A549 (cell line): ENCODE measurements around the gene GAS2L2. TPM values are rescaled to one million over a fixed set of nuclear protein-coding genes. Genes with fewer than 3 reads are reported as not detected.

Experiments
- ATAC-seq, 2 experiments: fragments of 200-7000 bp in 1 of 2; fragments of >200 bp in 1 of 2; cut with Nextera tagmentation in 1 of 2; cut with Tn5 transposase in 1 of 2; 3 replicates each; pipeline versions ENCODE4 v1.8.0 to v1.9.1; 2018 to 2020; ENCODE audit warnings: mild to moderate bottlenecking in 1 of 2, moderate library complexity in 1 of 2
- CTCF ChIA-PET: fragments of 300-600 bp; sonication (Branson Sonifier 250); formaldehyde crosslinking; extraction: SDS; loops from one replicate; lab custom pipeline; 2021; ENCODE audit warnings: antibody characterized with exemption, inconsistent platforms; lab: Yijun Ruan, JAX
- POLR2A ChIA-PET: fragments of 350-600 bp; formaldehyde crosslinking; extraction: SDS; loops from one replicate; lab custom pipeline; 2021; ENCODE audit warnings: antibody characterized with exemption, inconsistent platforms; lab: Yijun Ruan, JAX
- DNase-seq, 2 experiments: peaks; one replicate each; pipeline versions ENCODE4 v3.0.0 to v3.0.0-alpha.2; 2011 to 2016; ENCODE audit warnings: low read depth in 1 of 2, low spot score in 1 of 2
- FAIRE-seq: peaks from 2 replicates; lab custom pipeline; 2011; peaks lifted over from hg19 to GRCh38; lab: Jason Lieb, UNC
- H3K27ac ChIP-seq, 2 experiments: fragments of >200 bp; sonication (Bioruptor Twin); formaldehyde crosslinking; 3 replicates each; pipeline ENCODE4 v1.5.1; 2016 to 2017
- H3K4me1 ChIP-seq: fragments of >200 bp; sonication (Bioruptor Twin); formaldehyde crosslinking; 3 replicates; pipeline ENCODE4 v1.6.1; 2016
- H3K4me2 ChIP-seq: fragments of >200 bp; sonication (Bioruptor Twin); formaldehyde crosslinking; 3 replicates; pipeline ENCODE4 v1.6.1; 2016
- H3K4me3 ChIP-seq: fragments of >200 bp; sonication (Bioruptor Twin); formaldehyde crosslinking; 3 replicates; pipeline ENCODE4 v1.5.1; 2016
- H3K9me3 ChIP-seq: fragments of >200 bp; sonication (Bioruptor Twin); formaldehyde crosslinking; 3 replicates; pipeline ENCODE4 v1.6.1; 2016
- ATOH8 ChIP-seq: fragments of 250-450 bp; sonication (Bioruptor Pico); IDR thresholded peaks from 2 replicates; pipeline ENCODE4 v1.5.0; 2020; ENCODE audit warnings: low read depth, mild to moderate bottlenecking, moderate library complexity
- BHLHE40 ChIP-seq: IDR thresholded peaks from 2 replicates; pipeline ENCODE4 v1.6.1; 2012; ENCODE audit warnings: low read depth, low read length, inconsistent platforms
- CBX2 ChIP-seq: fragments of 200-600 bp; sonication (generic); IDR thresholded peaks from 2 replicates; pipeline ENCODE4 v1.6.1; 2016; ENCODE audit warnings: low read depth, mild to moderate bottlenecking, borderline replicate concordance
- CHD2 ChIP-seq: fragments of 150-350 bp; IDR thresholded peaks from 2 replicates; pipeline ENCODE4 v1.6.1; 2014; ENCODE audit warnings: low read length; ENCODE audit not compliant: partially characterized antibody
- EHF ChIP-seq: fragments of 250-450 bp; sonication (Bioruptor Pico); IDR thresholded peaks from 2 replicates; pipeline ENCODE4 v1.5.0; 2020; ENCODE audit warnings: mild to moderate bottlenecking
- EHMT2 ChIP-seq: fragments of 200-600 bp; sonication (generic); IDR thresholded peaks from 2 replicates; pipeline ENCODE4 v1.6.1; 2016; ENCODE audit warnings: antibody characterized with exemption, low read depth, mild to moderate bottlenecking, moderate library complexity
- ESRRA ChIP-seq: fragments of 150-350 bp; IDR thresholded peaks from 2 replicates; pipeline ENCODE4 v1.6.1; 2014; ENCODE audit warnings: mild to moderate bottlenecking, low read length, borderline replicate concordance
- FOXS1 ChIP-seq: fragments of 250-450 bp; sonication (Bioruptor Pico); IDR thresholded peaks from 2 replicates; pipeline ENCODE4 v1.5.0; 2020; ENCODE audit warnings: mild to moderate bottlenecking, moderate library complexity
- HDAC2 ChIP-seq: fragments of 200-600 bp; sonication (generic); IDR thresholded peaks from 2 replicates; pipeline ENCODE4 v1.6.1; 2016
- HOXA7 ChIP-seq: fragments of 250-450 bp; sonication (Bioruptor Pico); IDR thresholded peaks from 2 replicates; pipeline ENCODE4 v1.5.0; 2020; ENCODE audit warnings: mild to moderate bottlenecking, moderate library complexity
- JUN ChIP-seq, 2 experiments: fragments of >200 bp; sonication (Bioruptor Twin); formaldehyde crosslinking; IDR thresholded peaks; 2 replicates in 1 of 2; 3 replicates in 1 of 2; pipeline ENCODE4 v1.6.1; 2016 to 2017
- JUNB ChIP-seq: fragments of >200 bp; sonication (Bioruptor Twin); formaldehyde crosslinking; IDR thresholded peaks from 2 replicates; pipeline ENCODE4 v1.6.1; 2016
- KDM1A ChIP-seq: fragments of 200-600 bp; sonication (generic); IDR thresholded peaks from 2 replicates; pipeline ENCODE4 v1.6.1; 2016; ENCODE audit warnings: low read depth, mild to moderate bottlenecking
- MAFK ChIP-seq: fragments of 450-650 bp; IDR thresholded peaks from 2 replicates; pipeline ENCODE4 v1.6.1; 2014; ENCODE audit not compliant: partially characterized antibody
- NPAS2 ChIP-seq: fragments of 250-450 bp; sonication (Bioruptor Pico); IDR thresholded peaks from 2 replicates; pipeline ENCODE4 v1.8.0; 2022; ENCODE audit warnings: mild to moderate bottlenecking, moderate library complexity, borderline replicate concordance
- NR3C1 ChIP-seq: fragments of >200 bp; sonication (Bioruptor Twin); formaldehyde crosslinking; IDR thresholded peaks from 3 replicates; pipeline ENCODE4 v1.6.1; 2017
- RFX5 ChIP-seq: fragments of 450-650 bp; IDR thresholded peaks from 2 replicates; pipeline ENCODE4 v1.7.1; 2014; ENCODE audit warnings: antibody characterized with exemption, mild to moderate bottlenecking, moderate library complexity
- RNF2 ChIP-seq: fragments of 200-600 bp; sonication (generic); IDR thresholded peaks from 2 replicates; pipeline ENCODE4 v1.6.1; 2016; ENCODE audit warnings: low read depth, mild to moderate bottlenecking, antibody characterized with exemption, moderate library complexity, borderline replicate concordance
- SMC3 ChIP-seq: fragments of >200 bp; sonication (Bioruptor Twin); formaldehyde crosslinking; IDR thresholded peaks from 3 replicates; pipeline ENCODE4 v1.6.1; 2018; ENCODE audit warnings: inconsistent platforms
- ZFP36 ChIP-seq: fragments of 450-650 bp; IDR thresholded peaks from 2 replicates; pipeline ENCODE4 v1.6.1; 2014; ENCODE audit warnings: borderline replicate concordance; ENCODE audit not compliant: partially characterized antibody
- ZNF302 ChIP-seq: fragments of 250-450 bp; sonication (Bioruptor Pico); IDR thresholded peaks from 2 replicates; pipeline ENCODE4 v1.9.0; 2021; ENCODE audit warnings: inconsistent platforms, mild to moderate bottlenecking, moderate library complexity
- WGBS: methylation state at CpG from one replicate; pipeline ENCODE4 v1.1.6; 2017; ENCODE audit errors: missing lambda C conversion rate; 5-methylcytosine and 5-hydroxymethylcytosine counted together
- polyA plus RNA-seq, 4 experiments: library from polyadenylated mRNA; depleted of rRNA in 3 of 4; stranded (reverse); fragments of >200 nt; fragmentation: RNase III in 1 of 4; extraction: RNeasy Plus Mini Kit Qiagen cat#74134 plus additional on column Dnase treatment in 1 of 4; gene quantifications; 2 replicates in 3 of 4; 3 replicates in 1 of 4; pipeline ENCODE4 v1.2.3, GENCODE V29; 2011 to 2017
- TF ChIP-seq, protein P1 (sequence below): fragments of 200-600 bp; sonication (generic); IDR thresholded peaks from 2 replicates; pipeline ENCODE4 v1.6.1; 2016; ENCODE audit warnings: antibody characterized with exemption, mild to moderate bottlenecking, moderate library complexity
- TF ChIP-seq, protein P2 (sequence below): IDR thresholded peaks from 2 replicates; pipeline ENCODE4 v1.6.1; 2012
- TF ChIP-seq, protein P3 (sequence below): fragments of >200 bp; sonication (Bioruptor Twin); formaldehyde crosslinking; IDR thresholded peaks from 3 replicates; pipeline ENCODE4 v1.6.1; 2016
- TF ChIP-seq, protein P4 (sequence below): fragments of 150-350 bp; IDR thresholded peaks from 2 replicates; pipeline ENCODE4 v1.6.1; 2014; ENCODE audit warnings: low read depth, mild to moderate bottlenecking, low read length
- TF ChIP-seq, protein P5 (sequence below): fragments of 450-650 bp; IDR thresholded peaks from 2 replicates; pipeline ENCODE4 v1.6.1; 2014; ENCODE audit warnings: antibody characterized with exemption

Gene GAS2L2
- polyA plus RNA-seq, 2 of the 4 experiments (the other 2 are of a cell fraction) = 0.06 to 0.15 TPM

- TF ChIP-seq JUN (IDR thresholded peaks at IDR 0.05) (no peak), EHMT2 (no peak), MAFK (no peak)
- TF ChIP-seq, protein P1, sequence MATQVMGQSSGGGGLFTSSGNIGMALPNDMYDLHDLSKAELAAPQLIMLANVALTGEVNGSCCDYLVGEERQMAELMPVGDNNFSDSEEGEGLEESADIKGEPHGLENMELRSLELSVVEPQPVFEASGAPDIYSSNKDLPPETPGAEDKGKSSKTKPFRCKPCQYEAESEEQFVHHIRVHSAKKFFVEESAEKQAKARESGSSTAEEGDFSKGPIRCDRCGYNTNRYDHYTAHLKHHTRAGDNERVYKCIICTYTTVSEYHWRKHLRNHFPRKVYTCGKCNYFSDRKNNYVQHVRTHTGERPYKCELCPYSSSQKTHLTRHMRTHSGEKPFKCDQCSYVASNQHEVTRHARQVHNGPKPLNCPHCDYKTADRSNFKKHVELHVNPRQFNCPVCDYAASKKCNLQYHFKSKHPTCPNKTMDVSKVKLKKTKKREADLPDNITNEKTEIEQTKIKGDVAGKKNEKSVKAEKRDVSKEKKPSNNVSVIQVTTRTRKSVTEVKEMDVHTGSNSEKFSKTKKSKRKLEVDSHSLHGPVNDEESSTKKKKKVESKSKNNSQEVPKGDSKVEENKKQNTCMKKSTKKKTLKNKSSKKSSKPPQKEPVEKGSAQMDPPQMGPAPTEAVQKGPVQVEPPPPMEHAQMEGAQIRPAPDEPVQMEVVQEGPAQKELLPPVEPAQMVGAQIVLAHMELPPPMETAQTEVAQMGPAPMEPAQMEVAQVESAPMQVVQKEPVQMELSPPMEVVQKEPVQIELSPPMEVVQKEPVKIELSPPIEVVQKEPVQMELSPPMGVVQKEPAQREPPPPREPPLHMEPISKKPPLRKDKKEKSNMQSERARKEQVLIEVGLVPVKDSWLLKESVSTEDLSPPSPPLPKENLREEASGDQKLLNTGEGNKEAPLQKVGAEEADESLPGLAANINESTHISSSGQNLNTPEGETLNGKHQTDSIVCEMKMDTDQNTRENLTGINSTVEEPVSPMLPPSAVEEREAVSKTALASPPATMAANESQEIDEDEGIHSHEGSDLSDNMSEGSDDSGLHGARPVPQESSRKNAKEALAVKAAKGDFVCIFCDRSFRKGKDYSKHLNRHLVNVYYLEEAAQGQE = no peak
These were observed 36.1 kb downstream of the GAS2L2 start (continued) for GRCh38 chr17:35716897-35717465.

DNA sequence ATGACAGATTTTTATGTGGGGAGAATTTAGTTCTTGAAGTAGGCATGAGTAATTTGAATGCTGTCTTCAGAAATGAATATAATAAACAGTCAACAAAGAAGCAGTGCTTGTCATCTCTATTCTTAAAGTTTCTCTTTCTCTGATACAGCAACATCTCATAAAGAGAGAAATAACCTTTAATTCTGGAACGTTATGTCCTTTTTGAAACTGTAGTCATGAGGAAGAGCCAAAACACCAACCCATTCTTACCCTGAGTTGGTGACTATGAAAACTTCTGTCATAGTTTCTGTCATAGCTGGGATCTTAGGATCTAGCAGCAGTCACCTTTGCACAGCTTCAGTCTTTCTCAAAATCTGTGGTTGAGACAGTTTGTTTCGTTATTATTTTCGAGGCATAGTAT, 36.9 kb downstream of the GAS2L2 start:
- TF ChIP-seq ATOH8 (CRISPR knock-in tag) (no peak), ZFP36 (no peak), HDAC2 (no peak), KDM1A (no peak), ZNF302 (CRISPR knock-in tag) (no peak), JUN (IDR thresholded peaks at IDR 0.05) (no peak), RNF2 (no peak), JUNB (no peak), RFX5 (no peak), FOXS1 (CRISPR knock-in tag) (no peak), NPAS2 (CRISPR knock-in tag) (no peak), BHLHE40 (no peak), MAFK (no peak)
- TF ChIP-seq, protein P2, sequence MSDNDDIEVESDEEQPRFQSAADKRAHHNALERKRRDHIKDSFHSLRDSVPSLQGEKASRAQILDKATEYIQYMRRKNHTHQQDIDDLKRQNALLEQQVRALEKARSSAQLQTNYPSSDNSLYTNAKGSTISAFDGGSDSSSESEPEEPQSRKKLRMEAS = no peak
- TF ChIP-seq, protein P3, sequence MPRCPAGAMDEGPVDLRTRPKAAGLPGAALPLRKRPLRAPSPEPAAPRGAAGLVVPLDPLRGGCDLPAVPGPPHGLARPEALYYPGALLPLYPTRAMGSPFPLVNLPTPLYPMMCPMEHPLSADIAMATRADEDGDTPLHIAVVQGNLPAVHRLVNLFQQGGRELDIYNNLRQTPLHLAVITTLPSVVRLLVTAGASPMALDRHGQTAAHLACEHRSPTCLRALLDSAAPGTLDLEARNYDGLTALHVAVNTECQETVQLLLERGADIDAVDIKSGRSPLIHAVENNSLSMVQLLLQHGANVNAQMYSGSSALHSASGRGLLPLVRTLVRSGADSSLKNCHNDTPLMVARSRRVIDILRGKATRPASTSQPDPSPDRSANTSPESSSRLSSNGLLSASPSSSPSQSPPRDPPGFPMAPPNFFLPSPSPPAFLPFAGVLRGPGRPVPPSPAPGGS = no peak
- WGBS = 87% methylated on average over 3 of the region's 3 CpGs
- FAIRE-seq = no peak
- Histone ChIP-seq H3K27ac (no peak overlapping the region), H3K4me3 (no peak overlapping the region), H3K4me1 (no peaks in the 10 kb centered on the region), H3K9me3 (no peaks in the 10 kb centered on the region), H3K4me2 (no peak overlapping the region)
- no peak for DNase-seq
- ATAC-seq = no peak
- ChIA-PET POLR2A (interaction anchor here (1.4 kb wide), 1 partner anchor 48 kb away, joined by 3 read pairs; no protein-coding TSS in a partner anchor), CTCF (interaction anchor here (1.2 to 27.6 kb wide), 5 partner anchors 11 to 48 kb away, joined by 3 to 377 read pairs (median 4); partner anchors contain the start of gene GAS2L2)

GRCh38 chr17:35715416-35715815, 37.6 kb downstream of the GAS2L2 start:
- DNase-seq (no peak), FAIRE-seq (no peak), ATAC-seq (no peak)
- ChIA-PET CTCF (interaction anchor here (1.2 to 27.6 kb wide), 4 partner anchors 12 to 49 kb away, joined by 3 to 377 read pairs (median 4); partner anchors contain the start of gene GAS2L2), POLR2A (interaction anchor here (0.5 to 1.4 kb wide), 2 partner anchors 49 to 98 kb away, joined by 3 to 4 read pairs; no protein-coding TSS in a partner anchor)
- no peaks in the 10 kb centered on the region for H3K9me3 ChIP-seq
- H3K4me2 ChIP-seq = no peak overlapping the region
- no peak overlapping the region for H3K4me3 ChIP-seq
- no peak overlapping the region for H3K27ac ChIP-seq
- TF ChIP-seq BHLHE40 = no peak
- TF ChIP-seq JUN (IDR thresholded peaks at IDR 0.05) = no peak
- no peak for TF ChIP-seq MAFK
- TF ChIP-seq NR3C1 = no peak
- TF ChIP-seq, protein P4, sequence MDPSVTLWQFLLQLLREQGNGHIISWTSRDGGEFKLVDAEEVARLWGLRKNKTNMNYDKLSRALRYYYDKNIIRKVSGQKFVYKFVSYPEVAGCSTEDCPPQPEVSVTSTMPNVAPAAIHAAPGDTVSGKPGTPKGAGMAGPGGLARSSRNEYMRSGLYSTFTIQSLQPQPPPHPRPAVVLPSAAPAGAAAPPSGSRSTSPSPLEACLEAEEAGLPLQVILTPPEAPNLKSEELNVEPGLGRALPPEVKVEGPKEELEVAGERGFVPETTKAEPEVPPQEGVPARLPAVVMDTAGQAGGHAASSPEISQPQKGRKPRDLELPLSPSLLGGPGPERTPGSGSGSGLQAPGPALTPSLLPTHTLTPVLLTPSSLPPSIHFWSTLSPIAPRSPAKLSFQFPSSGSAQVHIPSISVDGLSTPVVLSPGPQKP = no peak
- no peak for TF ChIP-seq CBX2
- no peak for TF ChIP-seq CHD2
- TF ChIP-seq, protein P5, sequence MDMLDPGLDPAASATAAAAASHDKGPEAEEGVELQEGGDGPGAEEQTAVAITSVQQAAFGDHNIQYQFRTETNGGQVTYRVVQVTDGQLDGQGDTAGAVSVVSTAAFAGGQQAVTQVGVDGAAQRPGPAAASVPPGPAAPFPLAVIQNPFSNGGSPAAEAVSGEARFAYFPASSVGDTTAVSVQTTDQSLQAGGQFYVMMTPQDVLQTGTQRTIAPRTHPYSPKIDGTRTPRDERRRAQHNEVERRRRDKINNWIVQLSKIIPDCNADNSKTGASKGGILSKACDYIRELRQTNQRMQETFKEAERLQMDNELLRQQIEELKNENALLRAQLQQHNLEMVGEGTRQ = no peak
- no peak for TF ChIP-seq ESRRA
- TF ChIP-seq HDAC2 = no peak
- TF ChIP-seq EHF (CRISPR knock-in tag) = no peak
- TF ChIP-seq HOXA7 = no peak
- no peak for TF ChIP-seq SMC3
- no peaks in the 10 kb centered on the region for H3K4me1 ChIP-seq
